Thoracic aorta (tissue), 2 donors: ENCODE data around the gene DAAM2. TPM values are rescaled to one million over a fixed set of nuclear protein-coding genes. Genes with fewer than 3 reads are reported as not detected.
A peak's percentile ranks its signal among the peaks of the same experiment; 100 is the strongest.

ENCODE experiments used
- ATAC-seq: fragments of 150-250 bp; one replicate; pipeline ENCODE4 v1.8.0; 2017; ENCODE audit warnings: low read depth; ENCODE audit not compliant: insufficient number of reproducible peaks, low FRiP score
- DNase-seq: peaks from one replicate; pipeline ENCODE4 v3.0.0-alpha.2; 2020; ENCODE audit warnings: low spot score
- H3K27ac ChIP-seq, 2 donors: fragments of 200-600 bp; sonication (generic); 1 replicate in 1 of 2; 2 replicates in 1 of 2; pipeline ENCODE4 v1.5.1; 2016; ENCODE audit warnings: mild to moderate bottlenecking in 2 of 2, moderate library complexity in 2 of 2
- H3K27me3 ChIP-seq: fragments of 200-600 bp; sonication (generic); replicated peaks from 2 replicates; pipeline ENCODE4 v1.6.0; 2016; ENCODE audit warnings: mild to moderate bottlenecking; ENCODE audit not compliant: insufficient read depth
- H3K36me3 ChIP-seq: fragments of 200-600 bp; sonication (generic); one replicate; pipeline ENCODE4 v1.5.1; 2016
- H3K4me1 ChIP-seq, 2 donors: fragments of 200-600 bp; sonication (generic); 1 replicate in 1 of 2; 2 replicates in 1 of 2; pipeline versions ENCODE4 v1.5.1 to v1.6.0; 2016; ENCODE audit warnings: low read depth in 2 of 2, mild to moderate bottlenecking in 1 of 2; ENCODE audit not compliant: control insufficient read depth in 1 of 2
- H3K4me3 ChIP-seq: fragments of 200-600 bp; sonication (generic); 2 replicates; pipeline ENCODE4 v1.5.1; 2016; ENCODE audit warnings: mild to moderate bottlenecking
- H3K9me3 ChIP-seq: fragments of 200-600 bp; sonication (generic); 2 replicates; pipeline ENCODE4 v1.5.1; 2016
- CTCF ChIP-seq: fragments of 200-600 bp; sonication (generic); IDR thresholded peaks from one replicate; pipeline ENCODE4 v1.5.1; 2019; ENCODE audit warnings: antibody characterized with exemption
- total RNA-seq, 2 donors: library from RNA; depleted of rRNA; stranded (reverse); fragments of >200 nt; gene quantifications; one replicate each; pipeline versions ENCODE4 v1.1.0 to v1.2.3, GENCODE V29; 2016

The DAAM2 gene
- total RNA-seq, 2 donors from 2014 or later = 61.5 to 71.5 TPM

GRCh38 chr6:39929733-39930461, 137.7 kb downstream of the DAAM2 start:
- Histone ChIP-seq H3K4me3 (peak overlapping the region; percentile 34), H3K4me1 (peaks cover 35 to 73% of the 10 kb centered on the region in 2 donors), H3K27ac (peak overlapping the region; percentile 86 to 87), H3K9me3 (no peaks in the 10 kb centered on the region), H3K27me3 (no peaks in the 10 kb centered on the region), H3K36me3 (peaks cover 9% of the 10 kb centered on the region)
- DNase-seq (no peak), ATAC-seq (no peak)
- no peak for TF ChIP-seq CTCF

GRCh38 chr6:39930540-39930939, 138.4 kb downstream of the DAAM2 start:
- DNase-seq (no peak), ATAC-seq (no peak)
- TF ChIP-seq CTCF = no peak
- Histone ChIP-seq H3K4me3 (peak overlapping the region; percentile 34), H3K27me3 (no peaks in the 10 kb centered on the region), H3K9me3 (no peaks in the 10 kb centered on the region), H3K36me3 (peaks cover 8% of the 10 kb centered on the region), H3K27ac (peak overlapping the region; percentile 86 to 87), H3K4me1 (peaks cover 39 to 80% of the 10 kb centered on the region in 2 donors)

- DNase-seq = no peak
- H3K27ac ChIP-seq = peak overlapping the region; percentile 86 to 87
- no peak for TF ChIP-seq CTCF
- H3K4me1 ChIP-seq = peaks cover 39 to 86% of the 10 kb centered on the region in 2 donors
- no peaks in the 10 kb centered on the region for H3K36me3 ChIP-seq
- H3K27me3 ChIP-seq = no peaks in the 10 kb centered on the region
- no peak for ATAC-seq
- H3K4me3 ChIP-seq = peak overlapping the region; percentile 35
- no peaks in the 10 kb centered on the region for H3K9me3 ChIP-seq
Measured at GRCh38 chr6:39931607-39932006, 139.4 kb downstream of the DAAM2 start.

GRCh38 chr6:39932386-39932910, 140.3 kb downstream of the DAAM2 start:
- Histone ChIP-seq H3K9me3 (no peaks in the 10 kb centered on the region), H3K4me3 (peak overlapping the region; percentile 78), H3K36me3 (no peaks in the 10 kb centered on the region), H3K27ac (peak overlapping the region; percentile 86 to 87), H3K27me3 (no peaks in the 10 kb centered on the region), H3K4me1 (peaks cover 35 to 78% of the 10 kb centered on the region in 2 donors)
- TF ChIP-seq CTCF = no peak
- DNase-seq (no peak), ATAC-seq (no peak)

- DNase-seq = no peak
Measured at GRCh38 chr6:39933669-39934130, 141.5 kb downstream of the DAAM2 start.

More at GRCh38 chr6:39933669-39934130, 141.5 kb downstream of the DAAM2 start:
- peaks cover 34 to 65% of the 10 kb centered on the region in 2 donors for H3K4me1 ChIP-seq
- H3K27ac ChIP-seq = peak overlapping the region; percentile 86 to 87
- H3K27me3 ChIP-seq = no peaks in the 10 kb centered on the region
- no peaks in the 10 kb centered on the region for H3K9me3 ChIP-seq
- ATAC-seq = no peak
- no peak for TF ChIP-seq CTCF
- peak overlapping the region; percentile 78 for H3K4me3 ChIP-seq
- H3K36me3 ChIP-seq = no peaks in the 10 kb centered on the region
